GM12872 (cell line): ENCODE data around the gene BAG1.

Experiments
- CTCF ChIP-seq: IDR thresholded peaks from 3 replicates; pipeline ENCODE4 v1.5.1; 2011; ENCODE audit warnings: low read depth, mild to moderate bottlenecking, low read length, moderate library complexity; ENCODE audit not compliant: insufficient read depth

BAG1 gene

GRCh38 chr9:33300546-33300945 is 36.0 kb upstream of the BAG1 start:
- no peak for TF ChIP-seq CTCF

- no peak for TF ChIP-seq CTCF
Measured at GRCh38 chr9:33297432-33297831, 32.9 kb upstream of the BAG1 start.

DNA sequence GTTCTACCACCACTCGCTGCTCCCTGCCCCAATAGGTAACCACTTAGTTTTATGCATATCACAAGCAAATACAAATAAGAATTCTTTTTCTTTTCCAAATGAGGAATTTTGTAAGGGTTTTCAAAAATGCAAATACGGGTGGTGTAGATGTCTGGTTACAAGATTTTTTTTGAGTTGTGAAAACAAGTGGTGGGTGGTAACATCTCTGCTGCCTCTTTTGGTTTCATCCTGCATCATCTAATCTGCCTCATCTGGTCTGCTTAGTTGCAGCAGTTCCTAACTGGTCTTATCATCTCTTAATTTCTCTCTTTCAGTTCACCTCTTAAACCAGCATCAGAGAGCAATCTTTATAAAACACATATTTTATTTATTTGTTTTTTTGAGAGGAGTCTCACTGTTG is 31.1 kb upstream of the BAG1 start:
- TF ChIP-seq CTCF, result 0 out of 3 replicates have a peak, but pooled peaks have one; percentile 3

DNA sequence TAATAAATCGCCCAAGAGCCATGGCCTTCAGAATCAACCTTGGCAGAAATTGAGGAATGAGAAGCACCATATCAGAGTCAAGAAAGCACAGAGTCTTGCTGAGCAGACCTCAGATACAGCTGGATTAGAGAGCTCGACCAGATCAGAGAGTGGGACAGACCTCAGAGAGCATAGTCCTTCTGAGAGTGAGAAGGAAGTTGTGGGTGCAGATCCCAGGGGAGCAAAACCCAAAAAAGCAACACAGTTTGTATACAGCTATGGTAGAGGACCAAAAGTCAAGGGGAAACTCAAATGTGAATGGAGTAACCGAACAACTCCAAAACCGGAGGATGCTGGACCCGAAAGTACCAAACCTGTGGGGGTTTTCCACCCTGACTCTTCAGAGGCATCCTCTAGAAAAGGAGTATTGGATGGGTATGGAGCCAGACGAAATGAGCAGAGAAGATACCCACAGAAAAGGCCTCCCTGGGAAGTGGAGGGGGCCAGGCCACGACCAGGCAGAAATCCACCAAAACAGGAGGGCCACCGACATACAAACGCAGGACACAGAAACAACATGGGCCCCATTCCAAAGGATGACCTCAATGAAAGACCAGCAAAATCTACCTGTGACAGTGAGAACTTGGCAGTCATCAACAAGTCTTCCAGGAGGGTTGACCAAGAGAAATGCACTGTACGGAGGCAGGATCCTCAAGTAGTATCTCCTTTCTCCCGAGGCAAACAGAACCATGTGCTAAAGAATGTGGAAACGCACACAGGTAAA is 30.3 kb upstream of the BAG1 start:
- no peak for TF ChIP-seq CTCF

DNA sequence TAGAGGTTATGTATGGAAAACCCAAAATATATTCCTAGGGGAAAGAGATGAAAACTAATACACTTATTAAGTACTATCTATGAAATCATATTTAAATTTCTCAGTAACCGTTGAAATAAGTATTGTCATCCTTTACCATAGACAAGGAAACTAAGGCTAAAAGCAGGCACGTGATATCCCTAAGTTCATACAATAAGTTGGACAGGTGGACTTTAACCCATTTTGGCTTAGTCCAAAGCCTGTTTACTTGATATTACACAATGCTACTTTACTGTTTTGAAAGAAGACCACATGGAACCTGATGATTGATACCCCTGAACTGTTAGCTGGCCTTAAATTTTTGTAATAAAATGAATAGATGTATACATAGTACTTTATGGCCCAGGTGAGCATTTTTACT is 29.3 kb upstream of the BAG1 start:
- TF ChIP-seq CTCF, result no peak

DNA sequence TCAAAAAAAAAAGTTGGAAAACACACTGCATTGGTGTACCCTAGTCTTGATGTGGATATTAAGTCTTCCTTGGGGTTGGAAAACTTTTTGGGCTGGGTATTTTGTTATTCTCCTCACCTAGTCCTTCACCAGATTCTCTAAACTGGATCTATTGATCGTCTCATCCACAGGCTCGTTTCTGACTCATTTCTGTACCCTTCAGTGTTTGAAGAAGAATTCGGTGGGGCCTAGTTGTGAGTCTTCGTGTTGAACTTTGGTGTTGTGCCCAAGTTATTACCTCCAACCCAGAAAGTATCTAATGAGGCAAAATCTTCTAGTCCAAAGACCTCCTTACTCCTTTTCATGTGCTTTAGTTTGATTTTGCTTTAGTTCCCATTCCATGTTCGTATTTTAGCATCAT is 27.4 kb upstream of the BAG1 start:
- TF ChIP-seq CTCF, result no peak

DNA sequence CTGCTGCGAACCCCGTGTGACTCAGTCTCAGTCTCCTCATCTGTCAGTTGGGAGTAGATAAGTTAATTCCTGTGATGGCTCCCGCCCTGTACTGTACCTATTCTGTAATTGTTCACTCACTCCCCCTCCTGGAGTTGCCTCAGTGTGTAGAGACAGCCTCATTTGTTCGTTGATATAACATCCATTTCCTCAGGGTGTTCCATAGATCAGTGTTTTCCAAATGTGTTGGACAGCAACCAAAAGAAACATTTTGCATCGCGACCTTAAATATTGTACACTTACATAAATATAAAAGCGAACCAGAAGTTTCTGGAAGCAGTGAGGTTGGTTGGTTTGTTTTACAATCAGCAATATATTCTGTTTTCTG is 26.5 kb upstream of the BAG1 start:
- TF ChIP-seq CTCF, result no peak
